Astrocyte (in vitro differentiated cells and primary cell): Measurements from ENCODE around the gene TDRD1.

Experiments
- EZH2 ChIP-seq: IDR thresholded peaks from 2 replicates; pipeline ENCODE4 v1.6.1; 2012; ENCODE audit warnings: mild to moderate bottlenecking, low read length, inconsistent platforms; ENCODE audit not compliant: insufficient read depth
- TF ChIP-seq, protein P1 (sequence below): IDR thresholded peaks from 2 replicates; pipeline ENCODE4 v1.5.1; 2011; ENCODE audit warnings: low read depth, mild to moderate bottlenecking, inconsistent platforms, low read length, moderate library complexity; ENCODE audit not compliant: insufficient read depth

DNA sequence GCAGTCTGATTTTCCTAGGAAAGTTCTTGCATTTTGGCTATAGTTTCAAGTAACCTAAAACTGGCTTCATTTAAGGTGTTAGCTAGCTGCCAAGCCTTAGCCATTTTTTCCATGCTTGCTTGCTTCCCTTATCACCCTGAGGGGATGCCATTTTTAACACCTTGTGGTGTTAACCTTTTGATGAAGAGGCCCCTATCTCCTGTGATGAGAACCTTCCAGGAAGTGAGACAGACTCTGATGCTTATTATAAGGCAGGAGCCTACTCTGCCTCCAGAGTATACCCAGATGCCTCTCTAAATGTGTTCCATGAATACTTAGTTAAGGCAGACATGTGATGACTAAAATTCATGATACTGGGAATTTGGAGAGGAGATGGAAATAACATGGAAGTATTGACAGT lies 55.0 kb downstream of the TDRD1 start:
- TF ChIP-seq, protein P1, sequence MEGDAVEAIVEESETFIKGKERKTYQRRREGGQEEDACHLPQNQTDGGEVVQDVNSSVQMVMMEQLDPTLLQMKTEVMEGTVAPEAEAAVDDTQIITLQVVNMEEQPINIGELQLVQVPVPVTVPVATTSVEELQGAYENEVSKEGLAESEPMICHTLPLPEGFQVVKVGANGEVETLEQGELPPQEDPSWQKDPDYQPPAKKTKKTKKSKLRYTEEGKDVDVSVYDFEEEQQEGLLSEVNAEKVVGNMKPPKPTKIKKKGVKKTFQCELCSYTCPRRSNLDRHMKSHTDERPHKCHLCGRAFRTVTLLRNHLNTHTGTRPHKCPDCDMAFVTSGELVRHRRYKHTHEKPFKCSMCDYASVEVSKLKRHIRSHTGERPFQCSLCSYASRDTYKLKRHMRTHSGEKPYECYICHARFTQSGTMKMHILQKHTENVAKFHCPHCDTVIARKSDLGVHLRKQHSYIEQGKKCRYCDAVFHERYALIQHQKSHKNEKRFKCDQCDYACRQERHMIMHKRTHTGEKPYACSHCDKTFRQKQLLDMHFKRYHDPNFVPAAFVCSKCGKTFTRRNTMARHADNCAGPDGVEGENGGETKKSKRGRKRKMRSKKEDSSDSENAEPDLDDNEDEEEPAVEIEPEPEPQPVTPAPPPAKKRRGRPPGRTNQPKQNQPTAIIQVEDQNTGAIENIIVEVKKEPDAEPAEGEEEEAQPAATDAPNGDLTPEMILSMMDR: no peak
- TF ChIP-seq EZH2: no peak
